ENCODE results near the gene ITGA5. TPM values are rescaled to one million over a fixed set of nuclear protein-coding genes. Genes with fewer than 3 reads are reported as not detected.

Gene ITGA5
- total and polyA plus RNA-seq, 9 of the 15 experiments (the other 6 are each of a cell fraction or from before 2014, with no cell fraction given): 9.1 to 82.1 (median 47.4) TPM

GRCh38 chr12:54431911-54432814, 13.1 kb upstream of the ITGA5 start (continued):
- TF ChIP-seq CUX1 (CRISPR knock-in tag; IDR thresholded peaks at IDR 0.05) (no peak), ATF6 (CRISPR knock-in tag; IDR thresholded peaks at IDR 0.05) (no peak), VEZF1 (CRISPR knock-in tag; IDR thresholded peaks at IDR 0.05) (peak; percentile 61), KDM1A (IDR thresholded peaks at IDR 0.05) (peak; percentile 61 to 63; a peak in 3 of 4 replicates), TCF3 (CRISPR knock-in tag; IDR thresholded peaks at IDR 0.05) (peak; percentile 56), ARNT (IDR thresholded peaks at IDR 0.05) (peak; percentile 75 to 85; a peak in 3 of 4 replicates), CTCFL (IDR thresholded peaks at IDR 0.05; ENCODE audit: borderline replicate concordance, insufficient read depth, low read depth, low read length, poor library complexity, severe bottlenecking) (no peak), ZNF253 (CRISPR knock-in tag; conservative IDR thresholded peaks at IDR 0.05) (no peak)
- TF ChIP-seq, protein P1, sequence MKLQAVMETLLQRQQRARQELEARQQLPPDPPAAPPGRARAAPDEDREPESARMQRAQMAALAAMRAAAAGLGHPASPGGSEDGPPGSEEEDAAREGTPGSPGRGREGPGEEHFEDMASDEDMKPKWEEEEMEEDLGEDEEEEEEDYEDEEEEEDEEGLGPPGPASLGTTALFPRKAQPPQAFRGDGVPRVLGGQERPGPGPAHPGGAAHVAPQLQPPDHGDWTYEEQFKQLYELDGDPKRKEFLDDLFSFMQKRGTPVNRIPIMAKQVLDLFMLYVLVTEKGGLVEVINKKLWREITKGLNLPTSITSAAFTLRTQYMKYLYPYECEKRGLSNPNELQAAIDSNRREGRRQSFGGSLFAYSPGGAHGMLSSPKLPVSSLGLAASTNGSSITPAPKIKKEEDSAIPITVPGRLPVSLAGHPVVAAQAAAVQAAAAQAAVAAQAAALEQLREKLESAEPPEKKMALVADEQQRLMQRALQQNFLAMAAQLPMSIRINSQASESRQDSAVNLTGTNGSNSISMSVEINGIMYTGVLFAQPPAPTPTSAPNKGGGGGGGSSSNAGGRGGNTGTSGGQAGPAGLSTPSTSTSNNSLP (IDR thresholded peaks at IDR 0.05; ENCODE audit: borderline replicate concordance, low read depth, low read length): no peak
